Liver (tissue), 5 donors: ENCODE data around the gene FOXRED1. TPM values are rescaled to one million over a fixed set of nuclear protein-coding genes. Genes with fewer than 3 reads are reported as not detected.

ENCODE experiments used
- polyA plus RNA-seq, 2 donors: library from polyadenylated mRNA; stranded (reverse) in 1 of 2; unstranded in 1 of 2; fragments of 200-250 nt in 1 of 2; fragments of >200 nt in 1 of 2; fragmentation: Nextera tagmentation in 1 of 2; extraction: Ambion mirVana in 1 of 2; gene quantifications; one replicate each; pipeline versions ENCODE4 v1.2.1 to v1.2.3, GENCODE V29; 2013 to 2015
- small RNA-seq: library from RNA; depleted of rRNA; stranded (forward); fragments of <200 nt; gene quantifications from one replicate; pipeline ENCODE3, GENCODE V24; 2014
- total RNA-seq, 2 donors: library from RNA; depleted of rRNA; stranded (reverse); fragments of >200 nt; gene quantifications; one replicate each; pipeline ENCODE4 v1.2.3, GENCODE V29; 2014
- donor health status: healthy.
- donor health status: healthy.
- donor health status: healthy.

The FOXRED1 gene
- total and polyA plus RNA-seq, 4 donors = 24.0 to 38.9 (median 29.8) TPM

Small RNAs within 50 kb of the gene (small RNA-seq; reads per million reads assigned to genes)
- gene RN7SL351P = not detected

Other genes starting within 250 kb of the FOXRED1 start
- gene CDON, start 206.3 kb upstream of the FOXRED1 start, total RNA-seq = 1 to 10 TPM; 7.1 to 7.4 TPM
- under 1 TPM; 0.69 to 0.85 TPM for gene CDON, start 206.3 kb upstream of the FOXRED1 start, polyA plus RNA-seq
- 10 to 100 TPM; 20.5 to 23.7 TPM for gene RPUSD4, start 57.5 kb upstream of the FOXRED1 start, total RNA-seq
- 10 to 100 TPM in 1 of 2 donors, 1 to 10 TPM in 1; 9.4 to 13.8 TPM for gene RPUSD4, start 57.5 kb upstream of the FOXRED1 start, polyA plus RNA-seq
- 10 to 100 TPM in 1 of 2 donors, 1 to 10 TPM in 1; 6.5 to 12.0 TPM for gene FAM118B, start 57.4 kb upstream of the FOXRED1 start, total RNA-seq
- gene FAM118B, start 57.4 kb upstream of the FOXRED1 start, polyA plus RNA-seq = 1 to 10 TPM; 3.7 to 6.6 TPM
- gene SRPRA, start 259 bp upstream of the FOXRED1 start, total RNA-seq = 100 to 1,000 TPM in 1 of 2 donors, 10 to 100 TPM in 1; 28.7 to 138 TPM
- gene SRPRA, start 259 bp upstream of the FOXRED1 start, polyA plus RNA-seq = 100 to 1,000 TPM in 1 of 2 donors, 10 to 100 TPM in 1; 66.4 to 143 TPM
- 1 to 10 TPM; 4.4 to 9.5 TPM for gene TIRAP, start 13.9 kb downstream of the FOXRED1 start, total RNA-seq
- 1 to 10 TPM; 3.9 to 8.5 TPM for gene TIRAP, start 13.9 kb downstream of the FOXRED1 start, polyA plus RNA-seq
- gene DCPS, start 34.9 kb downstream of the FOXRED1 start, total RNA-seq = 10 to 100 TPM in 1 of 2 donors, 1 to 10 TPM in 1; 5.6 to 10.7 TPM
- gene DCPS, start 34.9 kb downstream of the FOXRED1 start, polyA plus RNA-seq = 10 to 100 TPM; 27.3 to 61.0 TPM
- gene ST3GAL4, start 86.5 kb downstream of the FOXRED1 start, total RNA-seq = 10 to 100 TPM in 1 of 2 donors, 1 to 10 TPM in 1; 7.4 to 18.4 TPM
- gene ST3GAL4, start 86.5 kb downstream of the FOXRED1 start, polyA plus RNA-seq = 10 to 100 TPM in 1 of 2 donors, 1 to 10 TPM in 1; 4.5 to 13.7 TPM